ENCODE data around the gene TMEM141.
"Not testable (repeated sequence)": the region's sequence is repeated elsewhere in the genome, so short reads cannot be mapped to it uniquely, and the experiment has no call there.

TMEM141 gene

GRCh38 chr9:136835932-136836904, 45.1 kb downstream of the TMEM141 start:
- no peak for DNase-seq

- DNase-seq = no peak
These were observed 46.2 kb downstream of the TMEM141 start for GRCh38 chr9:136837146-136837855.

- DNase-seq = not testable (repeated sequence)
These were observed 46.7 kb downstream of the TMEM141 start for GRCh38 chr9:136837856-136838277.

- DNase-seq = no peak
These were observed 47.4 kb downstream of the TMEM141 start for GRCh38 chr9:136838314-136839228.

- no peak for DNase-seq
These were observed 48.3 kb downstream of the TMEM141 start for GRCh38 chr9:136839229-136840139.

GRCh38 chr9:136840140-136840876, 49.2 kb downstream of the TMEM141 start:
- DNase-seq = no peak

GRCh38 chr9:136840877-136841645, 49.9 kb downstream of the TMEM141 start:
- no peak for DNase-seq

GRCh38 chr9:136841646-136842379, 50.7 kb downstream of the TMEM141 start:
- not testable (repeated sequence) for DNase-seq

- peak; percentile 80 for DNase-seq
These were observed 51.3 kb downstream of the TMEM141 start, which contains the start of gene AJM1 for GRCh38 chr9:136842380-136842948. TSS of gene AJM1 (plus strand) at chr9:136842478. CDS start at chr9:136844415, 1,937 bp downstream.

Data from CD4-positive, alpha-beta T cell treated with Interleukin-15 for 1 hour (primary cell).